ENCODE data around the gene FGF6.

Gene FGF6

GRCh38 chr12:4448943-4449850, 3.6 kb upstream of the FGF6 start:
- H3K4me3 ChIP-seq (ENCODE audit: low read length), result no peak overlapping the region
- DNase-seq (ENCODE audit: low read depth, low spot score), result no peak

- no peak for DNase-seq (ENCODE audit: low read depth, low spot score)
- no peak overlapping the region for H3K4me3 ChIP-seq (ENCODE audit: low read length)
These were observed 2.8 kb upstream of the FGF6 start for GRCh38 chr12:4448371-4448940.

DNA sequence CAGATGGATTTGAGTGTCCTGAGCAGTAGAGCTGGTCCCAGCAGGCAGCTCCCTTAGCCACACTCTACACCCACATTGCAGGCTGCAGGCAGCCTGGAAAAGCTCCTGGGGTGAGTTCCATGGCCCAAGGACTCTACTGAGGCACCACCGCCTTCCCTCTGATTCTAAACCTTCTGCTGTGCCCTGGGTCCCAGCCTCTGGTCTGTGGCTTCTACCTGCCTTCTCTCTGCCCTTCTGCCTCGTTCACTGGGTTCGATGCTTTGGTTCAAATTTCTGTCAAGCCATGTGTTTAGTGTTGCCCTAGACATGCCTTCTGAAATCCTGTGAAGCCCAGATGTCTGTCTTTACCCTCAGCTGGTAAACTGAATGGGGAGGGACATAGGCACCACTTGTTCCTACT, 1.5 kb upstream of the FGF6 start:
- no peak overlapping the region for H3K4me3 ChIP-seq (ENCODE audit: low read length)
- DNase-seq (ENCODE audit: low read depth, low spot score), result no peak

- DNase-seq (ENCODE audit: low read depth, low spot score), result no peak
- H3K4me3 ChIP-seq (ENCODE audit: low read length), result no peak overlapping the region
These were observed 720 bp upstream of the FGF6 start for GRCh38 chr12:4446335-4446734.

DNA sequence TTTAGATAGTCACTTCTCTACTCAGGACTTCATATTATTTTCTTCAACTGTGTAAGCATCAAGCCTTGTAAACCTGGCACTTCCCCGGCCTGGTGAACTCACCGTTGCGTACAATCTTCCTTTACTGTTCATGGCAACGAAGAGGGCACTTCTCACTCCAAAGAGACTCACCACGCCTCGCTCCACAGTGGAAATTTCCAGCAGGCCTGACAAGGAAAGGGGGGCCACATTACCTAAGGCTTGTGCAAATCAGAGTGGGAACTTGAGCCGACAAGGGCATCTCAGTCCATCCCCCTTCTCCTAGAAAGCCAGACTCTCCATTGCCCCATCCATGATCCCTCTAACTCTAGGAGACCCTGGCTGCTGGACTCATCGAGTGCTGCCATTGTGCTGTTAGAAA, 1.6 kb downstream of the FGF6 start:
- H3K4me3 ChIP-seq (ENCODE audit: low read length), result no peak overlapping the region
- no peak for DNase-seq (ENCODE audit: low read depth, low spot score)

GRCh38 chr12:4443616-4444015, 2.0 kb downstream of the FGF6 start:
- no peak for DNase-seq (ENCODE audit: low read depth, low spot score)
- H3K4me3 ChIP-seq (ENCODE audit: low read length), result no peak overlapping the region

DNA sequence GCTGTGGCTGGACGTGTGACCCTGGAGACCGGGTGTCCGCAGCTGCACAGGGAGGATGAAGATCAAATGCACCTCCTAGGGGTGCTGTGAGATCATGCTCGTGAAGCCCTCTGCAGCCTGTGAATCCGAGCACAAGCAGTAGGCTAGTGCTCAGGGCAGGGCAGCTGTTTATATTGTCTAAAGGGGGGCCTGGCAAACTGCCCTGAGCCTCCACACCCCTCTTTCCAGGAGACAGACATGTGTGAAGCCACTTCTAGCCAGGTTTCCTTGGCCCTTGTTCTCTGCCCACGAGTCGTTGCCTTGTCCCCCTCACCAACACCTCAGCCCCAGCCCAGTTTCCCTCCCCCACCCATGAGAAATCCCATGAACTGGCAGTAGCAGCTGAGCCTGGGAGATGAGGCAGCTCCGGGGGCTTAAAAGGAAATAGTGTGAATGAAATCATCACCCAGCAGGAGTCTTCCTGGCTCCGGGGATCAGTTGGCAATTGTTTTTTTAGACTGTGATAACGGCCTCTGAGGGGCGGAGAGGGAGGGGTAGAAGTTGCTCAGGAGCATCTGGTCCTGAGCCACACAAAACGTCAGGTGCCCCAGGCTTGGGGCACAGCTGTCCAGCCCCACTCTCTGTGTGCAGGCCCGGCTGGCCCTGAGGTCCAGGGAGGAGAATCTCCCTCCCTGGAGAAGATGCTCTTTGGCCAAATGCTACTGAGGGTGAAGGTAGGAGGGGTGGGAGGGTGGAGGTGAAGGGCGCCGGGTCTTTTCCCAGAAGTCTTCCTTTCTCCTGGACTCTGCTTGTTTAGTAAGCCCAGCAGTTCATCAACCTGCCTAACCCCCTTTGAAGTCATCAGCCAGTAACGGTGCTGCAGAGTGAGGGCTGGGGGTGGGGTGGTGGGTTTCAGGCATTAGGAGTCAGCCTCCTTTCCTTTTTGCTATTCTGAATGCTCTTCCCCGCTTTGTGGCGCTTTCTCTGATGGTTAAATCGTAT, 4.0 kb downstream of the FGF6 start:
- no peak for DNase-seq (ENCODE audit: low read depth, low spot score)
- H3K4me3 ChIP-seq (ENCODE audit: low read length), result no peak overlapping the region

DNA sequence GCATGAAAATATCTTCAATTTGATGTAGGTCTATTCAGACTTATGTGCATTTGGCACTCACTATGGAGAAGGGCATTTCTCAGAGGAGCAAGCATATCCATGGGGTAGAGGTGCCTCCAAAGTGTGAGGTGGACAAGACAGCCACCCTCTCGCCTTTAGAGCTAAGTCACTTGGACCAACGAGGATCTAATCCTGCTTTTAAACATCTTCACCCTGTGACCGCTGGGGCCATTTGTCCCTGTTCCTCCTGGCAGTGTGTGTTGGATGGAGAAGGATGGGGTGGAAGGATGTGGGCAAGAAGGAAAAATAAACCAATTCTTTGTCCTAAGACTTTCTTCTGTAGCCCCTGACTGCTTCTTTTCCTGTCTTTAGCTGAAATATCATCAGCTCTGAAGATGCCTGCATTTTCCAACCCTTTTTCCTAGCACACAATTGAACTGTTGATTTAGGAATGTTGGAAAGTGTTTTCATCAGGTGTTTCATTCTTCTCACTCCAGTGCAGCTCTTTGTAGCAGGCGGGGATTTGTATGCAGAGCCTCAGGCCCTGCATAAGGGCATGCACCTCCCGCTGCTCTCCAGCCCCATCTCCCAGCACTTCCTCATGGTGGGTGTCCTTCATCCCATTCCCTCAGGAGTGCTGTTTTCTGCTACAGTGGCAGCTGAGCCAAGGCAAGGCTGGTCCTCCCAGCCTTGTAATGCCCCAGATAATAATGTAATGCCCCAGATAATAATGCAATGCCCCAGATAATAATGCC, 5.3 kb downstream of the FGF6 start:
- DNase-seq (ENCODE audit: low read depth, low spot score), result no peak
- H3K4me3 ChIP-seq (ENCODE audit: low read length), result no peak overlapping the region

DNA sequence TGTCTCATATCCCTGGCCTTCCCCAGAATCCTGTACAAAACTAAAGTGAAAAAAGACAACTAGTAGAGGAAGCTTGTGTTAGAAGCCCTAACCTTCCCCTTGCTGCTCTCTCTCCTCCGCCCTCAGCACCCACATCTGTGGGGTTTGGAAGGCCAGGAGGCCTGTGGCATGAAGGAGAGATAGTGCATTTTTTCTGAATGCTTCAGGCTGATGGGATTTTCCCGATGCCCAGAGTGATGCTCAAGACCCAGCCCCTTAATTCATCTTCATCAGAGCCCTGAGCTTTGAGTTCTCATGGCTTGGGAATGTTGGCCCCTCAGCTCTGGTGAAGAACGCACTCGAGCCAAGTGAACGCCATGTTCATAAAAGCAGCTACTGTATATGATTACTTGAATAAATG, 5.9 kb downstream of the FGF6 start:
- DNase-seq (ENCODE audit: low read depth, low spot score), result no peak
- no peak overlapping the region for H3K4me3 ChIP-seq (ENCODE audit: low read length)

GRCh38 chr12:4438834-4439596, 6.6 kb downstream of the FGF6 start:
- no peak for DNase-seq (ENCODE audit: low read depth, low spot score)
- H3K4me3 ChIP-seq (ENCODE audit: low read length), result no peak overlapping the region

- no peak overlapping the region for H3K4me3 ChIP-seq (ENCODE audit: low read length)
- no peak for DNase-seq (ENCODE audit: low read depth, low spot score)
These were observed 10.1 kb downstream of the FGF6 start for GRCh38 chr12:4435537-4435936.

GRCh38 chr12:4434706-4435425, 10.7 kb downstream of the FGF6 start:
- H3K4me3 ChIP-seq (ENCODE audit: low read length), result no peak overlapping the region
- no peak for DNase-seq (ENCODE audit: low read depth, low spot score)

GRCh38 chr12:4434301-4434700, 11.3 kb downstream of the FGF6 start:
- no peak for DNase-seq (ENCODE audit: low read depth, low spot score)
- no peak overlapping the region for H3K4me3 ChIP-seq (ENCODE audit: low read length)

- no peak overlapping the region for H3K4me3 ChIP-seq (ENCODE audit: low read length)
- no peak for DNase-seq (ENCODE audit: low read depth, low spot score)
These were observed 11.9 kb downstream of the FGF6 start for GRCh38 chr12:4433745-4434058.

DNA sequence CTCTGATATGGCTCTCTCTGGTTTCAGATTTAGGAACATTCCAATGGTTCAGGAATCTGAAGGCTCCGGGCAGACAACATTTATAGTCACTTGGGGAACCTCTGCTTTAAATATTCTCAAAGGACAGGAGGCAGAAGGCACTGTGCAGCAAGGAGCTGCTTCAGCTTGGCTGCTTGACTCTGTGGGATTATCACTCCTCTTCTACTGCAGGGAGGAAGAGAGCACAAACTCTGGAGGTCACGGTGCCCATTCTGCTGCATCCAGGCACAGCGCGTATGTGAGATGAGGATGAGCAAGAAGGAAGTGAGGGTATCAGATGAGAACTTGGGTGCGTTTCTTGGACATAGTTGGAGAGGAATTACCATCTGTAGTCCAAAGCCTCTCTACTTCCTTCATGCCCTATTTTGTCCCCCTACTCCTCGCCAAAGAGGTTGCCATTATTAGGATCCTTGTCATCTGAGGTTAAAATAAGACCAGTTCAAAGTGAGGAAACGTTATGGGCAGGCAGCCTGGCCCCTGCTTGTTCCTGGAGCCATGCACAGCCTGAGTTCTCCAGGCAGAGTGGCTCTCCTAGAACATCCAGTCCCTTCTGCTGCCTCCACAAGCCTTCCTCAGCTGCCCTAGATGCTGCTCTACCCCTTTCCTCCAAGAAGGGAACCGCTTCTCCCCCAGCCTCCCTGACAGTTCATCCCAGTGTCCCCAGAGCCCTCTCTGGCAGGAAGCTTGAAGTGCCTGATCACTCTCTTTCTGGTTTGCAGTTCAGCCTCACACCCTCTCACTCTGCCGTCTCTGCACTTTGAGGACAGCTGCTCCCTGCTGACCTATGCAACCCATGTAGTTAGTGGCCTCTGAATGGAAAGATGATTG, 12.5 kb downstream of the FGF6 start:
- no peak overlapping the region for H3K4me3 ChIP-seq (ENCODE audit: low read length)
- no peak for DNase-seq (ENCODE audit: low read depth, low spot score)

DNA sequence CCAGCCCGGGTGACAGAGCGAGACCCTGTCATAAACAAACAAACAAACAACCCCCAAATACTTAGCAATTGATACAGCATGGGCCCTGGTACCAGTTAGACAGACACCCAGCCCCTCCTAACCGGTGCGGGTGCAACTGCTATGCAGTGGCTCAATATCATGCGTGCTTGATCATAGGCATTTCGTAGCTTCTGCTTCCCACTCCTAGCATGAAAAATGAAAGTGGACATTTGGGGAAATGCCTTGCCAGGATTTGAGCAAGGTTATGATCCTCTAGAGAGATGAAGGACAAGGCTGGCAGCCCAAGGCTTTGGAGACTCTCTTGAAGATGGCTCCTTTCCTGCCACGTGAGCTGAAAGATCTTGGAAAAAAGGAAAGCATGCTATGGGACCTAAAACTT, 13.7 kb downstream of the FGF6 start:
- no peak overlapping the region for H3K4me3 ChIP-seq (ENCODE audit: low read length)
- DNase-seq (ENCODE audit: low read depth, low spot score), result no peak

DNA sequence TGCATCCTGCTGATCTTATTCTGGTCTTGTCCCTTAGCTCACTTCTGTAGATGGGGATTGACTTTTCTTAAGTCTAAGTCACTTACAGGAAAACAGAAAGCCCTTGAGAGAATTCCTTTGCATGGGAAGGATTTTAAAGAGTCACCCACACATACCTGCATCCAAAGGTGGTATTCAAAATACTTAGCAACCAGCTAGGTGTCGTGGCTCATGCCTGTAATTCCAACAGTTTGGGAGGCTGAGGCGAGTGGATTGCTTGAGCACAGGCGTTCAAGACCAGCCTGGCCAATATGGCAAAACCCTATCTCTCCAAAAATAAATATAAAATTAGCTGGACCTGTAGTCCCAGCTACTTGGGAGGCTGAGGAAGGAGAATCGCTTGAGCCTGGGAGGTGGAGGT, 14.2 kb downstream of the FGF6 start:
- no peak for DNase-seq (ENCODE audit: low read depth, low spot score)

More for the DNA sequence above, 14.2 kb downstream of the FGF6 start:
- H3K4me3 ChIP-seq (ENCODE audit: low read length), result no peak overlapping the region

All from Jurkat, Clone E6-1 (cell line).